GM18498 (cell line): ENCODE data around the gene SLC22A7.

ENCODE experiments used
- ATAC-seq: cut with Tn5 transposase; IDR thresholded peaks from one replicate; pipeline ENCODE4 v1.9.1; 2021; ENCODE audit warnings: mild to moderate bottlenecking, moderate library complexity; ENCODE audit not compliant: unreplicated experiment

SLC22A7 gene

GRCh38 chr6:43297644-43298564, at the start of gene SLC22A7:
TSS of gene SLC22A7 (plus strand) at chr6:43298260. CDS start at chr6:43298359, 99 bp downstream.
- no peak for ATAC-seq

GRCh38 chr6:43248791-43249190, 49.3 kb upstream of the SLC22A7 start:
- ATAC-seq, result no peak

GRCh38 chr6:43250992-43251373, 47.1 kb upstream of the SLC22A7 start:
- no peak for ATAC-seq

GRCh38 chr6:43253401-43253800, 44.7 kb upstream of the SLC22A7 start:
- ATAC-seq, result no peak

- no peak for ATAC-seq
Measured at GRCh38 chr6:43254138-43254817, 43.8 kb upstream of the SLC22A7 start.

GRCh38 chr6:43254846-43255245, 43.2 kb upstream of the SLC22A7 start:
- no peak for ATAC-seq

GRCh38 chr6:43255408-43256054, 42.5 kb upstream of the SLC22A7 start:
- no peak for ATAC-seq

GRCh38 chr6:43256670-43257366, 41.2 kb upstream of the SLC22A7 start:
- no peak for ATAC-seq

- ATAC-seq, result no peak
Measured at GRCh38 chr6:43257367-43258145, 40.5 kb upstream of the SLC22A7 start.

GRCh38 chr6:43258180-43258579, 39.9 kb upstream of the SLC22A7 start:
- no peak for ATAC-seq

- no peak for ATAC-seq
Measured at GRCh38 chr6:43258807-43259686, 39.0 kb upstream of the SLC22A7 start.

- no peak for ATAC-seq
Measured at GRCh38 chr6:43260791-43261190, 37.3 kb upstream of the SLC22A7 start.

GRCh38 chr6:43261198-43261597, 36.9 kb upstream of the SLC22A7 start:
- no peak for ATAC-seq

- no peak for ATAC-seq
Measured at GRCh38 chr6:43262000-43262779, 35.9 kb upstream of the SLC22A7 start.

- no peak for ATAC-seq
Measured at GRCh38 chr6:43262780-43263313, 35.2 kb upstream of the SLC22A7 start.

- no peak for ATAC-seq
Measured at GRCh38 chr6:43263314-43264178, 34.5 kb upstream of the SLC22A7 start.

- ATAC-seq, result no peak
Measured at GRCh38 chr6:43264599-43265145, 33.4 kb upstream of the SLC22A7 start.
